Activated CD8-positive, alpha-beta memory T cell treated with anti-CD3 and anti-CD28 coated beads, Interleukin-2, amount 50 U/mL, for 1 hour (primary cell): Measurements from ENCODE around the gene KRT80.

Experiments
- DNase-seq: peaks from one replicate; pipeline ENCODE4 v3.0.0-alpha.2; 2020; ENCODE audit errors: extremely low read depth

KRT80 gene

GRCh38 chr12:52228931-52229330 is 37.1 kb upstream of the KRT80 start:
- no peak for DNase-seq

GRCh38 chr12:52228366-52228765 is 36.6 kb upstream of the KRT80 start:
- no peak for DNase-seq

- DNase-seq, result no peak
Measured at GRCh38 chr12:52227606-52228166, 35.9 kb upstream of the KRT80 start.

- no peak for DNase-seq
Measured at GRCh38 chr12:52226446-52226845, 34.6 kb upstream of the KRT80 start.

- no peak for DNase-seq
Measured at GRCh38 chr12:52225752-52226151, 33.9 kb upstream of the KRT80 start.

- no peak for DNase-seq
Measured at GRCh38 chr12:52224151-52224550, 32.3 kb upstream of the KRT80 start.

GRCh38 chr12:52223406-52224039 is 31.7 kb upstream of the KRT80 start:
- DNase-seq, result no peak

- DNase-seq, result no peak
Measured at GRCh38 chr12:52222692-52223091, 30.9 kb upstream of the KRT80 start.

- DNase-seq, result no peak
Measured at GRCh38 chr12:52221912-52222457, 30.2 kb upstream of the KRT80 start.

GRCh38 chr12:52221070-52221781 is 29.4 kb upstream of the KRT80 start:
- no peak for DNase-seq

- DNase-seq, result no peak
Measured at GRCh38 chr12:52220477-52220876, 28.7 kb upstream of the KRT80 start.

- DNase-seq, result no peak
Measured at GRCh38 chr12:52218001-52218400, 26.2 kb upstream of the KRT80 start.

- no peak for DNase-seq
Measured at GRCh38 chr12:52217223-52217622, 25.4 kb upstream of the KRT80 start.

- DNase-seq, result no peak
Measured at GRCh38 chr12:52216807-52217206, 25.0 kb upstream of the KRT80 start.

GRCh38 chr12:52216100-52216499 is 24.3 kb upstream of the KRT80 start:
- no peak for DNase-seq

GRCh38 chr12:52215587-52216031 is 23.8 kb upstream of the KRT80 start:
- DNase-seq, result no peak

GRCh38 chr12:52214421-52214802 is 22.6 kb upstream of the KRT80 start:
- no peak for DNase-seq

- DNase-seq, result no peak
Measured at GRCh38 chr12:52213564-52214420, 22.0 kb upstream of the KRT80 start.

GRCh38 chr12:52212701-52213563 is 21.1 kb upstream of the KRT80 start:
- no peak for DNase-seq

GRCh38 chr12:52211716-52212585 is 20.1 kb upstream of the KRT80 start:
- DNase-seq, result no peak
